Brain microvascular endothelial cell (primary cell): ENCODE results near the gene SPATS2L.

Source experiments
- DNase-seq: peaks from one replicate; pipeline ENCODE4 v3.0.0-alpha.2; 2020
- H3K27ac ChIP-seq: fragments of 250-450 bp; sonication (Bioruptor Pico); 2 replicates; pipeline ENCODE4 v1.5.1; 2020; ENCODE audit warnings: mild to moderate bottlenecking, moderate library complexity
- H3K27me3 ChIP-seq: fragments of 250-450 bp; sonication (Bioruptor Pico); replicated peaks from 2 replicates; pipeline ENCODE4 v1.5.1; 2020; ENCODE audit warnings: mild to moderate bottlenecking
- H3K36me3 ChIP-seq: fragments of 250-450 bp; sonication (Bioruptor Pico); replicated peaks from 2 replicates; pipeline ENCODE4 v1.5.1; 2020; ENCODE audit warnings: mild to moderate bottlenecking
- H3K4me3 ChIP-seq: 2 replicates; pipeline ENCODE4 v1.5.1; 2011; ENCODE audit warnings: low read depth, mild to moderate bottlenecking, control low read depth, low read length, moderate library complexity
- CTCF ChIP-seq: IDR thresholded peaks from 2 replicates; pipeline ENCODE4 v1.5.1; 2011; ENCODE audit warnings: low read depth, mild to moderate bottlenecking, moderate library complexity, low read length, control low read depth, inconsistent platforms; ENCODE audit errors: missing control alignments
- in situ Hi-C: cut with HindIII; loops from 2 replicates; pipeline ENCODE4 v1.10.0; 2017; ENCODE audit warnings: low sequenced_read_pairs, low pct_ligation_motif_present

SPATS2L gene

GRCh38 chr2:200439981-200440380 is 133.5 kb downstream of the SPATS2L start:
- in situ Hi-C loops, result no loop called here
- H3K36me3 ChIP-seq, result peaks cover 17% of the 10 kb centered on the region
- H3K27me3 ChIP-seq, result no peaks in the 10 kb centered on the region
- no peak overlapping the region for H3K4me3 ChIP-seq
- no peak overlapping the region for H3K27ac ChIP-seq
- no peak for TF ChIP-seq CTCF
- DNase-seq, result no peak

- Histone ChIP-seq H3K36me3 (peaks cover 14% of the 10 kb centered on the region), H3K27me3 (no peaks in the 10 kb centered on the region), H3K4me3 (no peak overlapping the region), H3K27ac (no peak overlapping the region)
- TF ChIP-seq CTCF, result no peak
- in situ Hi-C loops, result no loop called here
- no peak for DNase-seq
Observed at GRCh38 chr2:200442471-200442870, 136.0 kb downstream of the SPATS2L start.

GRCh38 chr2:200443376-200443775 is 136.9 kb downstream of the SPATS2L start:
- Histone ChIP-seq H3K36me3 (peaks cover 9% of the 10 kb centered on the region), H3K27me3 (no peaks in the 10 kb centered on the region), H3K4me3 (no peak overlapping the region), H3K27ac (no peak overlapping the region)
- in situ Hi-C loops, result no loop called here
- no peak for DNase-seq
- TF ChIP-seq CTCF, result no peak

GRCh38 chr2:200443916-200444315 is 137.4 kb downstream of the SPATS2L start:
- Histone ChIP-seq H3K4me3 (no peak overlapping the region), H3K27me3 (no peaks in the 10 kb centered on the region), H3K27ac (no peak overlapping the region), H3K36me3 (peaks cover 9% of the 10 kb centered on the region)
- in situ Hi-C loops, result no loop called here
- no peak for DNase-seq
- TF ChIP-seq CTCF, result no peak

GRCh38 chr2:200444530-200444929 is 138.0 kb downstream of the SPATS2L start:
- TF ChIP-seq CTCF, result no peak
- in situ Hi-C loops, result no loop called here
- Histone ChIP-seq H3K4me3 (no peak overlapping the region), H3K36me3 (peaks cover 9% of the 10 kb centered on the region), H3K27ac (no peak overlapping the region), H3K27me3 (no peaks in the 10 kb centered on the region)
- DNase-seq, result no peak

- Histone ChIP-seq H3K4me3 (no peak overlapping the region), H3K27me3 (no peaks in the 10 kb centered on the region), H3K36me3 (peaks cover 11% of the 10 kb centered on the region), H3K27ac (no peak overlapping the region)
- TF ChIP-seq CTCF, result no peak
- in situ Hi-C loops, result no loop called here
- no peak for DNase-seq
Observed at GRCh38 chr2:200445284-200445683, 138.8 kb downstream of the SPATS2L start.
